ENCODE data around the gene RGCC.

RGCC gene

GRCh38 chr13:41520016-41520659, 62.8 kb downstream of the RGCC start:
- no peak for DNase-seq

All from NCI-H1694 treated with DMSO at 0.1 percent for 48 hours (cell line).